Inflammatory macrophage (primary cell): Measurements from ENCODE around the gene MEAF6.

Experiments
- DNase-seq, 2 donors: peaks; one replicate each; pipeline ENCODE4 v3.0.0-alpha.2; 2020 to 2022

The MEAF6 gene

GRCh38 chr1:37472281-37472680, 42.3 kb downstream of the MEAF6 start:
- no peak for DNase-seq

- DNase-seq, result peak; percentile 75 to 88
Observed at GRCh38 chr1:37471345-37472231, 43.0 kb downstream of the MEAF6 start.

- DNase-seq, result no peak
Observed at GRCh38 chr1:37469386-37469785, 45.2 kb downstream of the MEAF6 start.

GRCh38 chr1:37468037-37468436, 46.5 kb downstream of the MEAF6 start:
- DNase-seq, result no peak

- no peak for DNase-seq
Observed at GRCh38 chr1:37465593-37466517, 48.7 kb downstream of the MEAF6 start.

GRCh38 chr1:37464443-37464842, 50.1 kb downstream of the MEAF6 start:
- no peak for DNase-seq

- DNase-seq, result no peak
Observed at GRCh38 chr1:37461698-37462436, 52.7 kb downstream of the MEAF6 start.

- DNase-seq, result no peak
Observed at GRCh38 chr1:37458551-37458950, 56.0 kb downstream of the MEAF6 start.

- DNase-seq, result no peak
Observed at GRCh38 chr1:37456614-37457013, 58.0 kb downstream of the MEAF6 start.

GRCh38 chr1:37455516-37455915, 59.0 kb downstream of the MEAF6 start:
- no peak for DNase-seq

- no peak for DNase-seq
Observed at GRCh38 chr1:37453647-37454046, 60.9 kb downstream of the MEAF6 start.

- no peak for DNase-seq
Observed at GRCh38 chr1:37452416-37452815, 62.1 kb downstream of the MEAF6 start.

GRCh38 chr1:37449936-37450335, 64.6 kb downstream of the MEAF6 start:
- peak; percentile 62 to 74 for DNase-seq

- no peak for DNase-seq
Observed at GRCh38 chr1:37448691-37449417, 65.7 kb downstream of the MEAF6 start.

GRCh38 chr1:37448185-37448584, 66.4 kb downstream of the MEAF6 start:
- no peak for DNase-seq

- no peak for DNase-seq
Observed at GRCh38 chr1:37446874-37447273, 67.7 kb downstream of the MEAF6 start.

GRCh38 chr1:37442644-37443043, 71.9 kb downstream of the MEAF6 start:
- DNase-seq, result no peak
